ENCODE data around the gene RRP1B. TPM values are rescaled to one million over a fixed set of nuclear protein-coding genes. Genes with fewer than 3 reads are reported as not detected.

The RRP1B gene
- total RNA-seq, 3 donors from 2014 or later = 17.1 to 22.6 (median 22.1) TPM

DNA sequence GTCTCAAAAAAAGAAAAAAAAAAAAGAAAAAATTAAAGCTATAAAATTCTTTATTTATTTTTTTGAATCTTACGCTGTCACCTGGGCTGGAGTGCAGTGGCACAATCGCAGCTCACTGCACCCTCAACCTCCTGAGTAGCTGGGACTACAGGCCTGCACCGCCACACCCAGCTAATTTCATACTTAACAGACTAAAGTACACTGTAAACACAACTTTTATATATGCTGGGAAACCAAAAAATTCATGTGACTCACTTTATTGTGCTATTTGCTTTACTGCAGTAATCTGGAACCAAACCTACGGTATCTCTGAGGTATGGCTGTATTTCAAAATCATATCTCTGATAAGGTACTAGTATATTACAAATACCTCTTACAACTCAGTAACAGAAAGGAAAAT, 40.4 kb upstream of the RRP1B start:
- Histone ChIP-seq H3K4me3 (no peak overlapping the region), H3K9me3 (peaks cover 0 to 5% of the 10 kb centered on the region in 2 donors), H3K27me3 (no peaks in the 10 kb centered on the region), H3K27ac (no peak overlapping the region), H3K36me3 (no peaks in the 10 kb centered on the region), H3K4me1 (no peaks in the 10 kb centered on the region)
- intact Hi-C loops (cut with DNase I; ENCODE audit: low total_unique reads) = no loop called here
- TF ChIP-seq, protein P1, sequence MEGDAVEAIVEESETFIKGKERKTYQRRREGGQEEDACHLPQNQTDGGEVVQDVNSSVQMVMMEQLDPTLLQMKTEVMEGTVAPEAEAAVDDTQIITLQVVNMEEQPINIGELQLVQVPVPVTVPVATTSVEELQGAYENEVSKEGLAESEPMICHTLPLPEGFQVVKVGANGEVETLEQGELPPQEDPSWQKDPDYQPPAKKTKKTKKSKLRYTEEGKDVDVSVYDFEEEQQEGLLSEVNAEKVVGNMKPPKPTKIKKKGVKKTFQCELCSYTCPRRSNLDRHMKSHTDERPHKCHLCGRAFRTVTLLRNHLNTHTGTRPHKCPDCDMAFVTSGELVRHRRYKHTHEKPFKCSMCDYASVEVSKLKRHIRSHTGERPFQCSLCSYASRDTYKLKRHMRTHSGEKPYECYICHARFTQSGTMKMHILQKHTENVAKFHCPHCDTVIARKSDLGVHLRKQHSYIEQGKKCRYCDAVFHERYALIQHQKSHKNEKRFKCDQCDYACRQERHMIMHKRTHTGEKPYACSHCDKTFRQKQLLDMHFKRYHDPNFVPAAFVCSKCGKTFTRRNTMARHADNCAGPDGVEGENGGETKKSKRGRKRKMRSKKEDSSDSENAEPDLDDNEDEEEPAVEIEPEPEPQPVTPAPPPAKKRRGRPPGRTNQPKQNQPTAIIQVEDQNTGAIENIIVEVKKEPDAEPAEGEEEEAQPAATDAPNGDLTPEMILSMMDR (IDR thresholded peaks at IDR 0.05) = no peak
- TF ChIP-seq POLR2A (IDR thresholded peaks at IDR 0.05) (no peak), POLR2AphosphoS5 (IDR thresholded peaks at IDR 0.05) (no peak)
- no peak for DNase-seq (ENCODE audit: low spot score in 2 of 2)

DNA sequence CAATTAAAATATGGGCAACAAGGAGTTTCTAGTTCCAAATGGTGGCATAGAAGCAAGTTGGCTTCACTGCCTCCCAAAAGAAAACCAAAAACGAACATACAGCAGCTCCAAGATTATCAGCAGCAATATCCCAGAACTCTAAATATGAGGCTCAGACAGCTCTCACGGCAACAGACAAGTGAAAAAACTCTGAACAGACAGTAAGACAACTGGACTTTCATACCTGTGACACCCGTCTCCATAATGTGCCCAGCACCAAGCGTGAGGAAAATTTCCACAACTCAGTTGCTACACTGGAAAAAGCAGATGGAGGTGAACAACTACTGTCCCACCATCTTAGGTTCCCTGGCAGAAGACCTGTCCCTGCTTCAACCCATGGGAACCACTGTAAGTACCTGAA, 40.0 kb upstream of the RRP1B start:
- peaks cover 0 to 5% of the 10 kb centered on the region in 2 donors for H3K9me3 ChIP-seq

DNA sequence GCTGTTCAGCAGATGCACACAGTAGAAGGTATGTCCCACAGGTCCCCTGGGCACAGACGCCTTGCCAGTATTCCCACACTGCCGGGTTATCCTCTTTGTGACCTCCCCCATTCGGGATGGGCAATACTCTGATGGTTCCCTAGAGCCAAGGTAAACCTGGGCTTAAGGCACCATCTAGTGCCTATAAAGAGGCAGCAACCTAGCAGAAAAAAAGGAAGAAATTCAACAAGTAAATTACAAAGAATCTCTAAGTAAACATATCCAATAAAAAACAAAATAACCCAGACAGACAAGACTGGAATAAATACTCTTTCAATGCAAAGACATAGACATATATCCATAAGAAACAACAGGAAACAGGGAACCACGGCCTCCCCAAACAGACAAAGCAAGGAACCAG, 39.5 kb upstream of the RRP1B start:
- Histone ChIP-seq H3K27ac (no peak overlapping the region), H3K36me3 (no peaks in the 10 kb centered on the region), H3K9me3 (peaks cover 0 to 5% of the 10 kb centered on the region in 2 donors), H3K4me1 (no peaks in the 10 kb centered on the region), H3K27me3 (no peaks in the 10 kb centered on the region), H3K4me3 (no peak overlapping the region)
- DNase-seq (ENCODE audit: low spot score in 2 of 2) = no peak
- intact Hi-C loops (cut with DNase I; ENCODE audit: low total_unique reads) = no loop called here
- TF ChIP-seq, protein P1 (IDR thresholded peaks at IDR 0.05) = no peak
- TF ChIP-seq POLR2AphosphoS5 (IDR thresholded peaks at IDR 0.05) (no peak), POLR2A (IDR thresholded peaks at IDR 0.05) (no peak)

More for the DNA sequence above, 40.0 kb upstream of the RRP1B start:
- no peak for DNase-seq (ENCODE audit: low spot score in 2 of 2)
- no peak overlapping the region for H3K4me3 ChIP-seq
- H3K27me3 ChIP-seq = no peaks in the 10 kb centered on the region
- intact Hi-C loops (cut with DNase I; ENCODE audit: low total_unique reads) = no loop called here
- H3K4me1 ChIP-seq = no peaks in the 10 kb centered on the region
- H3K36me3 ChIP-seq = no peaks in the 10 kb centered on the region
- TF ChIP-seq POLR2AphosphoS5 (IDR thresholded peaks at IDR 0.05) (no peak), POLR2A (IDR thresholded peaks at IDR 0.05) (no peak)
- TF ChIP-seq, protein P1 (IDR thresholded peaks at IDR 0.05) = no peak
- no peak overlapping the region for H3K27ac ChIP-seq

DNA sequence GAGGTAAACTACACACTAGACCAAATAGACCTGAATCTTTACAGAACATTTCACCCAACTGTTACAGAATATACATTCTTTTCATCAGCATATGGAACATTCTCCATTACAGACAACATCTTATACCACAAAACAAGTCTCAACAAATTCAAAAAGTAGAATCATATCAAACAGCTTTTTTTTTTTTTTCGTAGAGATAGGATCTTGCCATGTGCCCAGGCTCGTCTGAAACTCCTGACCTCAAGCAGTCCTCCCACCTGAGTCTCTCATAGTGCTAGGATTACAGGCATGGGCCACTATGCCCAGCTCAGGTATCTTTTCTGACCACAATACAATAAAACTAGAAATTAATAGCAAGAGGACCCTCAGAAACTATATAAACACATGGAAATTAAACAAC, 36.6 kb upstream of the RRP1B start:
- Histone ChIP-seq H3K36me3 (no peaks in the 10 kb centered on the region), H3K27me3 (no peaks in the 10 kb centered on the region), H3K4me3 (no peak overlapping the region), H3K9me3 (peaks cover 0 to 5% of the 10 kb centered on the region in 2 donors), H3K4me1 (no peaks in the 10 kb centered on the region), H3K27ac (no peak overlapping the region)
- no peak for DNase-seq (ENCODE audit: low spot score in 2 of 2)
- no peak for TF ChIP-seq POLR2A (IDR thresholded peaks at IDR 0.05)
- TF ChIP-seq POLR2AphosphoS5 (IDR thresholded peaks at IDR 0.05) = no peak
- TF ChIP-seq, protein P1 (IDR thresholded peaks at IDR 0.05) = no peak
- intact Hi-C loops (cut with DNase I; ENCODE audit: low total_unique reads) = no loop called here

DNA sequence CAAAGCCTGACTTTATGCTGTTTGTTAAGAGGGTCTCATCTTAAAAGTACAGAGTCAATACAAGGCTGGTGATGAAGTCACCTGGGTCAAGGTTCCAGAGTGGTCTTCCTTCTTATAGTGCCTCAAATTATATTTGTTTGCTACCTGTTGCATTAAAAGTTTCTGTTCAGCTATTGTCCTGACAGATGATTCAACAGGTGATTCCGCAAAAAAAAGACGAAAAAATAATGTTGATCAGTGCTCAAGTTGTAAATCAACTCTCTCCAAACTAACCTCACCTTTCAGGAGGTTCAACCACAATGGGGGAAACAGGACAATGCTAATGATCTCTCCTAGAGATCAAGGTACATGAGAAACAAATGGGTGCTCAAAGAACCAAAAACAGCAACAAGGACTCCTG, 35.8 kb upstream of the RRP1B start:
- TF ChIP-seq POLR2AphosphoS5 (IDR thresholded peaks at IDR 0.05) = no peak
- TF ChIP-seq, protein P1 (IDR thresholded peaks at IDR 0.05) = no peak
- no peak for TF ChIP-seq POLR2A (IDR thresholded peaks at IDR 0.05)
- intact Hi-C loops (cut with DNase I; ENCODE audit: low total_unique reads) = no loop called here
- H3K27me3 ChIP-seq = no peaks in the 10 kb centered on the region
- H3K4me1 ChIP-seq = no peaks in the 10 kb centered on the region
- no peaks in the 10 kb centered on the region for H3K36me3 ChIP-seq
- H3K4me3 ChIP-seq = no peak overlapping the region
- no peak overlapping the region for H3K27ac ChIP-seq
- DNase-seq (ENCODE audit: low spot score in 2 of 2) = no peak
- peaks cover 0 to 5% of the 10 kb centered on the region in 2 donors for H3K9me3 ChIP-seq
